Dedifferentiated amniotic fluid mesenchymal stem cell (primary cell): ENCODE measurements around the gene NRP2.

Experiments used
- DNase-seq: peaks from one replicate; pipeline ENCODE4 v3.0.0-alpha.2; 2016; ENCODE audit errors: extremely low spot score

The NRP2 gene

DNA sequence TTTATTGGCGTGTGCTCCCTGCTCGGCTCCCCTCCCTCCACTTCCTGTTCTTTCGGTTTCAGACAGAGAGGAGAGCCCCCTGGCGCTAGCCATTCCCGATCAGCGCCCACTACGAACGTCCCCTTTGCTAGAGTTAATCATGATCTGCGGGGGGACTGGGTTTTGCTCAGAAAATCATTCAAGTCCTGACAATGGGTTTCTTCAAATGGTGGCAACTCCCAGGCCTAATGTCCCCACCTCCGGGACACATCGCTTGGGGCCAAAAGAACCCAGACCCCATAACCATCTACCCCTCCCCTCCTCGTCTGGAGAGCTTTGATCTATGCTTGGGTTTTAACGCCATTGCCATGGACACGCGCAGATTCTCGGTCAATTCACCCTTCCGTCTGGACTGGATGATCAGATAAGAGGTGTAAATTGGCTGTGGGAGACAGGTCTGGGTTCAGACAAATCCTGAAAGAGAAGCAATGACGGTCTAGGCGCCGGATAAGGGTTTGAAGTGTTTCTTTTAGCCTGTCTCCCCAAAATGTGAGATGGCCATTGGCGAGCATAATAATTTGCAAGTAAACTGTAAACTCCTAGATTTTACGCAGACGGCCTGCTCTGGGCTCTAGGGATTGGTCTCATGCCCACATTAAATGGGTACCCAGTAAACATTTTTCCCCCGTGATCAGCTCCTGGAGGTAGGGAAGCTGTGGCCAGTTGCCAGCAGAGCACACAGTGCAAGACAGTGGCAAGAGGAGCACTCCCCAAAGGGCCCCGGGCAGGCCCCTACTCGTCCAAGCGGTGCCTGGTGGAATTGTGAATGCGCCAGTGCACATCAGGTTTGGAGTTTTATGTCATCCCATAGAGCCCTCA is 4.7 kb downstream of the NRP2 start:
- no peak for DNase-seq

DNA sequence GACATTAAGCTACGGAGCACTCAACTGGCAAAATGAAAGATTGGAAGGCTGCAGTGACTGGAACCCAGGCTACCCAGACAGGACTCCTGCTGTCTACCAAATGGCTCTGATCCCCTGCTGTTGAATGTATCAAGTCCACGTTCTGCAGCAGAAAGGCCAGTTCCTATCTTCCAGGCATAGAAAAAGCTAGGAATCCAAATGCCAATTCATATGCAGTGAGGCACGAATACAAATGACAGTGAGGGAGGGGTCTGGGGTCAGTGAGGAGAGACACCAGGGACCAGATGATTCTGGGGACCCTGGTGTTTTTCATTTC is 5.3 kb downstream of the NRP2 start:
- DNase-seq = no peak

DNA sequence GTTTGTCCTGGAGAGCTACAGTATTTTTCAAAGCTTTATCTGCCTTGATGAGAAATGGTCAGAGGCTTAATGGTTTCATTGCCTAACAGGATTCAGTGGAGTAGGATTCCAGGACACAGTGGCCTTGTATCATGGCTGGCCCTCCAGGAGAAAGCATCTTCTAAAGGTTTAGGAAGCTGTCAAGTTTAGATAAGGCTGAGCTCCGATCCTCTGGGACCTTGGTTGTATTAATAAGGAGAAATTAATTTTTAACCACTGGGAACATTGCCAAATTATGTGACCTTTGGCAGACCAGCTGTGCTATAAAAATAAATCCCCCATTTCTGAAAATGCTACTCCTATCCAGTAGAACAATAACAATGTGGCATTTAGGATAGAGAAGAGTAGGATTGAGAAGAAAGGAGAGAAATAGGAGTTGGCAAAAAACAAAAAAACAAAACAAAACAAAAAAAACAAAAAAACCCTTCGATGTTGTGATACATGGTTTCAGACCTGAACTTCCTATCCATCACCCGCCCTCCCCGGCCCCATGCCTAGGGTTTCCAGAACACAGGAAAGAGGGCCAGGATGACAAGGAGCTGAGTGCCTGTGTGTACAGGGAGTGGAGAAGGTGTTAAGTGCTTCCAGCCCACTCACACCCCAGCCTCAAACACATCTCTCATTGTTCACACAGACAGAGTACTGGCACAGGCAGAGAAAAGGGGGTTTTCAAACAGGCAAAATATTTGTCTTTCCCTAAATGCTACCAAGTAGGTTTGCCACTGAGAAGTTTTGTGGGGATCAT is 6.3 kb downstream of the NRP2 start:
- no peak for DNase-seq

- DNase-seq = no peak
Measured at GRCh38 chr2:205689820-205690219, 7.5 kb downstream of the NRP2 start.

DNA sequence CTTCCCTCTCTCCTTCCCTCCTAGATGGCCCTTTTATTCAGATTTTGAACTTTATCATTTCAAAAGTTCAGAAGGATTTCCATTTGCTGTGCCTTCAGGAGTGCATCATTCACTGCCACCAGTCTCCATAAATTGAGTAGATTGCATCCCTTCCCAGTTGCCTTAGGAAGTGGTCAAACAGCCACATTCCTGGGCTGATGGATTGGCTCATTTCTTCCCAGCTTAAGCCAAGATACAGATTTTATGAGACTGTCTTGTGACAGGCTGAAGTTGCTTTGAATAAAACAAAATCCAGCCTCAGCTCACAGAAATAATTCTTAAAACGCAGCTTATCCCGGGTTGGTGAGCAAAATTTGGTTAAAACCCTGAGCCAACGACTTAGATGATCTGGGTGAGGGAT is 9.8 kb downstream of the NRP2 start:
- no peak for DNase-seq

- DNase-seq = no peak
Measured at GRCh38 chr2:205694256-205694655, 12.0 kb downstream of the NRP2 start.

GRCh38 chr2:205695460-205695991 is 13.2 kb downstream of the NRP2 start:
- no peak for DNase-seq

GRCh38 chr2:205696331-205696926 is 14.1 kb downstream of the NRP2 start:
- no peak for DNase-seq

DNA sequence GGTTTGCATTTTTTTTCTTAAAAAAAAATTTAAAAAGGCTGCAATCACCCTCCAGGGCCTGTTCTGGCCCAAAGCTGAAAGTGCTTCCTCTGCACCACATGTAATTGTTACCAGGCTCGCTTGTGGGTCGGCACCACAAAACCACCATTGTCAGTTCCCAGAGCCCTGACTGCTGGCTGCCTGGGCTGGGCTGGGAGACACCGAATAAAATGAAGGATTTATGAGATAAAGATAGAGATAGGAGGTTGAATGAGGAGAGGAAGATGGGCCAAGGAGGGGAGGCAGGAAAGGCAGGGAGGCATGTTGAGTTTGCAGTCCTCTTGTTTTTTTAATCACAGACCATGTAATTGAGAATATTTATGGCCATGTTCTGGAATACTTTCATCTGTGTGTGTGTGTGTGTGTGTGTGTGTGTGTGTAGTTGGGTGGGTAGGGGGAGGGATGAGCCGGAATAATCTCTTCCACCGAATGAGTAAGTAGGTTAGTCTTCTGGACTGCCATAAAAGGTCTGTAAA is 14.7 kb downstream of the NRP2 start:
- DNase-seq = no peak

GRCh38 chr2:205698286-205699268 is 16.3 kb downstream of the NRP2 start:
- no peak for DNase-seq

DNA sequence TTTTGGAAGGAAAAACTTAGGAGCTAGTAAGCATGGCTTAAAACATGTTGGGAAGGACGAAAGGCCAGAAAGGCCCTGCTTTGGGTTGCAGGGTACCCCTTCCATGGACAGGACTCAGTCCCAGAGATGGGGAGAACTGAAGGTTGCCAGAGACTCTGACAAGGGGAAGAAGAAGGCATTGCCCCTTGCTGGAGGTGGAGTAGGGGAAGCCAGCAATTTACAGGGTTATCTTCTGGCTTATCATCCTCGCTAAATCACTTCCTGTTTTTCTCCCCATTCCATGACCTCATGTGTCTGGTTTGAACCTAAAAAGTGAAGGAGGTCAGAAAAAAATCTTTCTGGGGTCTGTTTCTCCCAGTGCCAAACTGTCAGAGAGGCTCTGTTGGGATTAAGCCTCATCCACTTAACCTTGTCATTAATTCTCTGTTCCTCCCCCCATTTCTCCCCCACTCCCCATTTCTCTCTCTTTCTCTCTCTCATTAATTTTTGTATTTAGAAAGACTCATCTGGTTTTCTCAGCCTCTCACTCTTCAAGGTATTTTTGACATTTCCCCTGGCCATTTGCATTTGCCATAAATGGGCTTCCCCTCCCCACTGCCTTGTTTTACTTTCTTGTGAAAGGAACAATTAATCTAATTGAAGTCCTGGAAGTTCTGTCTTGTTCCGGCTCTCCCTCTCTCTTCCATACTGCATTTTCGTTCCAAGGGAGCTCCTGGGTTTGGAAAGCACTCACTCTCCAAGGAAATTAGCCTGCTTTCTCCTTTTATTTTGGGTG is 17.4 kb downstream of the NRP2 start:
- no peak for DNase-seq

GRCh38 chr2:205700331-205701132 is 18.2 kb downstream of the NRP2 start:
- DNase-seq = peak; percentile 74

DNA sequence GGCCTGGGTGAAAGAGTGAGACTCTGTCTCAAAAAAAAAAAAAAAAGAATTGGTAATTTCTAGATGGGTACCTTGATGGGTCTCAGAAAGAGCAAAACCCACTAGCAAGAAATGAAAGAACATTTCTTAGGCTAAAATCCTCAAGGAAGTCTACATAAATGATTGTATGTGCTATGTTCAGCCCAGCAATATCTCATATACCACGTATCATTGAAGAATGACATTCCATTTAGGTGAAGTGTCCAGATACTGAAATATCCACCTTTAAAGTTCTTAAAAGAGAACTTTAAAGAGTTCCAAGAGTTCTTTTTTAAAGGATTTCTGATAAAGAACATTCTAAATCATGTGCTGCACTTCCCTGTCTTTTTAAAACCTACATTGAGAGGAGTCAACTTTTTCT is 19.2 kb downstream of the NRP2 start:
- no peak for DNase-seq

DNA sequence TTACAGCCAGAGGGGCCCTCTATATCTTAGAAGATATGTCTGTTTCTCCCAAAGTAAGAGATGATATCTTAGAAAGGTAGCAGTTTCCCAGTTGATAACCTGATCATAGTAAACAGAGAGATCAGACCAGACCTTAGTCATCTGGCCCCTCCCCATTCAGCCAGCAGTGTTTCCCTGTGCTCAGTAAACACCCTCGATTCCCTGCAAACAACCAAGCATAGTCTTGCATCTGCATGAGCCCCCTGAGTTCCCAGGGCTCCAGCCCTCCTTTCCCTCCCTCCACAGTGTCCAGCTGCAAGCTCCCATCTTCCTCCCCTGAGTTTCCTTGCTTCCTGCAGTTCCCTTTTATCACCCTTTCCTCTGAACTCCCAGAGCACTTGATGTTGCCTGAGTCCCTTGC is 20.3 kb downstream of the NRP2 start:
- DNase-seq = no peak

DNA sequence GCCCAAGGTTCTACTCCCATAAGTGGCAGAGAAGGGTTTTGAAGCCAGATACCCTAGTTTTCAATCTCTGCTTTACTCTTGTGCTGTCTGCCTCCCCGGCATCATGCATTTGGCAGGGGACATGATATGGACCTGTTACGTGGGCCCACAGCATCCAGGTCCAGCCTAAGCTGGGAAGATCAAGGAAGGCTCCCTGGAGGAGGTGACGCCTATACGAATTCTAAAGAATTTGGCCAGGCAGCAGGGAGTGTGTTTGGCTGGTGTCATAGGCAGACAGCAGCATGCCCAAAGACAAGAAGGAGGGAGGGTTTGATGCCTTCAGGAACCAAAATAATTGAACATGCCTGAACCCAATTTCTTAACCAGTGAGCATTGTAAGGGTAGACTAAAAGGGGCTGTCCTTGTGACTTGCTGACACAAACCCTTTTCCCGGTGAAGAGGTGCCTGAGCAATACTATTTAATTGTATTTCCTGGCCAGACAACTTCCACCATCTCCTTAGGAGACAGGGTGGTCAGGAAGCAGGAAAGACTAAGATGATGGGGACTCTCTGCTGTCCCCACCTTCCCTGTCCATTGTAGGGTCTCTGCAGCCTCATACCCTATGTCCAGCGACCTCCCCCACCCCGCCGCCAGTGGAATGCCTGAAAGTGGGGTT is 21.3 kb downstream of the NRP2 start:
- DNase-seq = no peak

DNA sequence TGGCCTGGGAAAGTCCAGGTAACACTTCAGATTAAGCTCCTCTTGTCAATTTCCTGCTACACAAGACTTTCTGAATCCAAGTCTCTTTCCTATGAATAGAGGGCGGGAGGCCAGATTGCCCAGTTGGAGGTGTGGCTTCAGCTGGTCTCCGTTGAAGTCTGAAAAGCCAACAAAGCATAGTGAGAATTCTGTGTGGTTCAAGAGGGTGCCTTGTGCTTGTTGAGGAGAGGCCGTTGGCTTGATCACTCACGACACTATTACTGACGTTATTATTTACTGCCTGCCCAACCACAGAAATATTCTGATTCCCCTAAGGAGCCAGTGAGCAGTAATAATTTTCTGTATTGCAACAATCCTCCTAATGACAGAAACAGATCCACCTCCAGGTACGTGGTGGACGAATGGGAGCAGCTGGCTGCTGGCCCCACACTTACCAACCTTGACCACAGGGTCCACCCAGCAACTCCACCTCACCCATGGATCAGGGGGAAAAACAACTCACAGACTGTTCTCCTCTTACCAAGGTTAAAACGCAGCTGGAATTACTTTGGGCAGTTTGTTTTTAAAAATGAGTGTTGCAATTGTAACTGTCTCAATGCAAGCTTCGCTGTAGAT is 21.9 kb downstream of the NRP2 start:
- DNase-seq = no peak

GRCh38 chr2:205705511-205706349 is 23.4 kb downstream of the NRP2 start:
- no peak for DNase-seq
